ENCODE measurements around the gene CD164. TPM values are rescaled to one million over a fixed set of nuclear protein-coding genes. Genes with fewer than 3 reads are reported as not detected.

CD164 gene
- polyA plus RNA-seq, 1 of the 3 experiments (the other 2 are of a cell fraction), result 83.4 TPM

DNA sequence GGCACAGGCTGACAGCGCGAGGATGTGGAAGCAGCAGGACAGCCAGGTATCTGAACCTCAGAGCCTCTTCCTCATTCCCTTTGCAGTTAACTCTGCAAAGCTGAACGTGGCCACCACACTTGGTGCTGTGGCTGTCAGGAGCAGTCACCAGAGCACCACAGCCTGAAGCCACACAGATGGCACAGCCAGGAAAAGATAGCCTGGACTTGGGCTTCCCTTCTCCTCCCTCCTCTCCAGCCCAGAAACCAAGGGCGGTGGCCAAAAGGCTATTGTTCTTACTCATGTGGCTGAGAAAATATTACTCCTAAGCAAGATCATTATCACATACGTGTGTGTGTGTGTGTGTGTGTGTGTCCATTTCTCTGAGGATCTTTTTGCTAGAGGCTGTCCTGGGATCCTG is 39.8 kb downstream of the CD164 start:
- no peaks in the 10 kb centered on the region for H4K20me1 ChIP-seq (ENCODE audit: insufficient read depth)
- no peaks in the 10 kb centered on the region for H3K36me3 ChIP-seq (replicated peaks in 1 of 2; ENCODE audit: control insufficient read depth in 1 of 2, insufficient read depth in 2 of 2, low read length in 1 of 2)
- POLR2A ChIA-PET, result no interaction called here
- peaks cover 0 to 18% of the 10 kb centered on the region in 2 experiments; a peak in 1 of 4 replicates for H3K4me1 ChIP-seq (ENCODE audit: control insufficient read depth in 1 of 2, insufficient read depth in 2 of 2, low read depth in 1 of 2, low read length in 1 of 2)
- no peak for DNase-seq
- no peaks in the 10 kb centered on the region for H3K27me3 ChIP-seq (ENCODE audit: insufficient read depth)
- H2AFZ ChIP-seq (ENCODE audit: low read depth), result no peak overlapping the region
- WGBS (ENCODE audit: low lambda C conversion rate), result 63% methylated on average over 4 of the region's 5 CpGs
- H3K27ac ChIP-seq (ENCODE audit: low read depth in 2 of 2, low read length in 1 of 2), result no peak overlapping the region
- no peaks in the 10 kb centered on the region for H3K9me3 ChIP-seq
- H3K9ac ChIP-seq, result no peak overlapping the region
- no peaks in the 10 kb centered on the region for H3K79me2 ChIP-seq (ENCODE audit: insufficient read depth)
- no peaks in the 10 kb centered on the region for H3F3A ChIP-seq (replicated peaks; ENCODE audit: insufficient read depth)
- CTCF ChIA-PET, result interaction anchor here (1.2 kb wide), 1 partner anchor 40 kb away, joined by 5 read pairs; no protein-coding TSS in a partner anchor
- H3K9me2 ChIP-seq, result no peaks in the 10 kb centered on the region
- TF ChIP-seq RFX5 (IDR thresholded peaks at IDR 0.05; ENCODE audit: low read length) (no peak), EZH2phosphoT487 (IDR thresholded peaks at IDR 0.05; ENCODE audit: borderline replicate concordance, low read depth) (no peak), FOSL2 (IDR thresholded peaks at IDR 0.05; ENCODE audit: borderline replicate concordance, low read depth) (no peak), GATA2 (CRISPR knock-in tag; IDR thresholded peaks at IDR 0.05) (no peak), TCF12 (IDR thresholded peaks at IDR 0.05) (no peak), GABPA (IDR thresholded peaks at IDR 0.05; ENCODE audit: low read depth) (no peak), RXRA (IDR thresholded peaks at IDR 0.05; ENCODE audit: borderline replicate concordance, low read depth) (no peak), CHD2 (IDR thresholded peaks at IDR 0.05; ENCODE audit: low read length, partially characterized antibody) (no peak), TAF1 (IDR thresholded peaks at IDR 0.05; ENCODE audit: borderline replicate concordance, low read depth, low read length) (no peak), SIN3A (IDR thresholded peaks at IDR 0.05; ENCODE audit: borderline replicate concordance, low read depth, low read length) (no peak), MXI1 (IDR thresholded peaks at IDR 0.05; ENCODE audit: low read depth, low read length) (no peak), FOXJ3 (CRISPR knock-in tag; IDR thresholded peaks at IDR 0.05) (no peak)
- TF ChIP-seq, protein P1, sequence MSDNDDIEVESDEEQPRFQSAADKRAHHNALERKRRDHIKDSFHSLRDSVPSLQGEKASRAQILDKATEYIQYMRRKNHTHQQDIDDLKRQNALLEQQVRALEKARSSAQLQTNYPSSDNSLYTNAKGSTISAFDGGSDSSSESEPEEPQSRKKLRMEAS (IDR thresholded peaks at IDR 0.05; ENCODE audit: low read depth), result no peak
- TF ChIP-seq, protein P2, sequence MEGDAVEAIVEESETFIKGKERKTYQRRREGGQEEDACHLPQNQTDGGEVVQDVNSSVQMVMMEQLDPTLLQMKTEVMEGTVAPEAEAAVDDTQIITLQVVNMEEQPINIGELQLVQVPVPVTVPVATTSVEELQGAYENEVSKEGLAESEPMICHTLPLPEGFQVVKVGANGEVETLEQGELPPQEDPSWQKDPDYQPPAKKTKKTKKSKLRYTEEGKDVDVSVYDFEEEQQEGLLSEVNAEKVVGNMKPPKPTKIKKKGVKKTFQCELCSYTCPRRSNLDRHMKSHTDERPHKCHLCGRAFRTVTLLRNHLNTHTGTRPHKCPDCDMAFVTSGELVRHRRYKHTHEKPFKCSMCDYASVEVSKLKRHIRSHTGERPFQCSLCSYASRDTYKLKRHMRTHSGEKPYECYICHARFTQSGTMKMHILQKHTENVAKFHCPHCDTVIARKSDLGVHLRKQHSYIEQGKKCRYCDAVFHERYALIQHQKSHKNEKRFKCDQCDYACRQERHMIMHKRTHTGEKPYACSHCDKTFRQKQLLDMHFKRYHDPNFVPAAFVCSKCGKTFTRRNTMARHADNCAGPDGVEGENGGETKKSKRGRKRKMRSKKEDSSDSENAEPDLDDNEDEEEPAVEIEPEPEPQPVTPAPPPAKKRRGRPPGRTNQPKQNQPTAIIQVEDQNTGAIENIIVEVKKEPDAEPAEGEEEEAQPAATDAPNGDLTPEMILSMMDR (IDR thresholded peaks at IDR 0.05), result no peak
- TF ChIP-seq, protein P3, sequence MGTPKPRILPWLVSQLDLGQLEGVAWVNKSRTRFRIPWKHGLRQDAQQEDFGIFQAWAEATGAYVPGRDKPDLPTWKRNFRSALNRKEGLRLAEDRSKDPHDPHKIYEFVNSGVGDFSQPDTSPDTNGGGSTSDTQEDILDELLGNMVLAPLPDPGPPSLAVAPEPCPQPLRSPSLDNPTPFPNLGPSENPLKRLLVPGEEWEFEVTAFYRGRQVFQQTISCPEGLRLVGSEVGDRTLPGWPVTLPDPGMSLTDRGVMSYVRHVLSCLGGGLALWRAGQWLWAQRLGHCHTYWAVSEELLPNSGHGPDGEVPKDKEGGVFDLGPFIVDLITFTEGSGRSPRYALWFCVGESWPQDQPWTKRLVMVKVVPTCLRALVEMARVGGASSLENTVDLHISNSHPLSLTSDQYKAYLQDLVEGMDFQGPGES (IDR thresholded peaks at IDR 0.05; ENCODE audit: low read depth, low read length), result no peak
- TF ChIP-seq, protein P4, sequence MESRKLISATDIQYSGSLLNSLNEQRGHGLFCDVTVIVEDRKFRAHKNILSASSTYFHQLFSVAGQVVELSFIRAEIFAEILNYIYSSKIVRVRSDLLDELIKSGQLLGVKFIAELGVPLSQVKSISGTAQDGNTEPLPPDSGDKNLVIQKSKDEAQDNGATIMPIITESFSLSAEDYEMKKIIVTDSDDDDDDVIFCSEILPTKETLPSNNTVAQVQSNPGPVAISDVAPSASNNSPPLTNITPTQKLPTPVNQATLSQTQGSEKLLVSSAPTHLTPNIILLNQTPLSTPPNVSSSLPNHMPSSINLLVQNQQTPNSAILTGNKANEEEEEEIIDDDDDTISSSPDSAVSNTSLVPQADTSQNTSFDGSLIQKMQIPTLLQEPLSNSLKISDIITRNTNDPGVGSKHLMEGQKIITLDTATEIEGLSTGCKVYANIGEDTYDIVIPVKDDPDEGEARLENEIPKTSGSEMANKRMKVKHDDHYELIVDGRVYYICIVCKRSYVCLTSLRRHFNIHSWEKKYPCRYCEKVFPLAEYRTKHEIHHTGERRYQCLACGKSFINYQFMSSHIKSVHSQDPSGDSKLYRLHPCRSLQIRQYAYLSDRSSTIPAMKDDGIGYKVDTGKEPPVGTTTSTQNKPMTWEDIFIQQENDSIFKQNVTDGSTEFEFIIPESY (IDR thresholded peaks at IDR 0.05; ENCODE audit: borderline replicate concordance, low read depth), result no peak
- TF ChIP-seq, protein P5, sequence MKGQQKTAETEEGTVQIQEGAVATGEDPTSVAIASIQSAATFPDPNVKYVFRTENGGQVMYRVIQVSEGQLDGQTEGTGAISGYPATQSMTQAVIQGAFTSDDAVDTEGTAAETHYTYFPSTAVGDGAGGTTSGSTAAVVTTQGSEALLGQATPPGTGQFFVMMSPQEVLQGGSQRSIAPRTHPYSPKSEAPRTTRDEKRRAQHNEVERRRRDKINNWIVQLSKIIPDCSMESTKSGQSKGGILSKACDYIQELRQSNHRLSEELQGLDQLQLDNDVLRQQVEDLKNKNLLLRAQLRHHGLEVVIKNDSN (IDR thresholded peaks at IDR 0.05; ENCODE audit: borderline replicate concordance, low read depth), result no peak
- TF ChIP-seq, protein P6, sequence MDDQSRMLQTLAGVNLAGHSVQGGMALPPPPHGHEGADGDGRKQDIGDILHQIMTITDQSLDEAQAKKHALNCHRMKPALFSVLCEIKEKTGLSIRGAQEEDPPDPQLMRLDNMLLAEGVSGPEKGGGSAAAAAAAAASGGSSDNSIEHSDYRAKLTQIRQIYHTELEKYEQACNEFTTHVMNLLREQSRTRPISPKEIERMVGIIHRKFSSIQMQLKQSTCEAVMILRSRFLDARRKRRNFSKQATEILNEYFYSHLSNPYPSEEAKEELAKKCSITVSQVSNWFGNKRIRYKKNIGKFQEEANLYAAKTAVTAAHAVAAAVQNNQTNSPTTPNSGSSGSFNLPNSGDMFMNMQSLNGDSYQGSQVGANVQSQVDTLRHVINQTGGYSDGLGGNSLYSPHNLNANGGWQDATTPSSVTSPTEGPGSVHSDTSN (IDR thresholded peaks at IDR 0.05), result no peak
- H3K4me2 ChIP-seq, result no peak overlapping the region
- no peak overlapping the region for H3K4me3 ChIP-seq (ENCODE audit: low read depth in 2 of 2, low read length in 1 of 2)
